GM19099 (cell line): Measurements from ENCODE around the gene UBXN4.

Experiments
- POLR2A ChIP-seq: IDR thresholded peaks from 3 replicates; pipeline ENCODE4 v1.6.1; 2011; ENCODE audit warnings: low read depth; ENCODE audit not compliant: insufficient read length; ENCODE audit errors: extremely low read depth

UBXN4 gene

DNA sequence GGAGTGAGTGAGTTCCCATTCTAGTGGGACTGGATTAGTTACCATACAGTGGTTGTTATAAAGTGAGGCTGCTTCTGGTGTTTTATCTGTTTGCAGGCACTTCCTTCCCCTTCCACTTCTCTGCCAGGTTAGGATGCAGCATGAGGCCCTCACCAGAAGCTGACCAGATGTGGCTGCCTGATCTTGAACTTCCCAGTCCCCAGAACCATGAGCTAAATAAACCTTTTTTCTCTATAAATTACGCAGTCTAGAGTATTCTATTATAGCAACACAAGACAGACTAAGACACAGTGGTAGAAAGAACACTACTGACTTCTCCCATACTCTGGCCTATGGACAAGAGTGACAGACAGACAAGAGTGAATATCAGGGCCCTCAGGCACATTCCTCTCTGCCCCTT lies 81.2 kb downstream of the UBXN4 start:
- TF ChIP-seq POLR2A, result no peak

DNA sequence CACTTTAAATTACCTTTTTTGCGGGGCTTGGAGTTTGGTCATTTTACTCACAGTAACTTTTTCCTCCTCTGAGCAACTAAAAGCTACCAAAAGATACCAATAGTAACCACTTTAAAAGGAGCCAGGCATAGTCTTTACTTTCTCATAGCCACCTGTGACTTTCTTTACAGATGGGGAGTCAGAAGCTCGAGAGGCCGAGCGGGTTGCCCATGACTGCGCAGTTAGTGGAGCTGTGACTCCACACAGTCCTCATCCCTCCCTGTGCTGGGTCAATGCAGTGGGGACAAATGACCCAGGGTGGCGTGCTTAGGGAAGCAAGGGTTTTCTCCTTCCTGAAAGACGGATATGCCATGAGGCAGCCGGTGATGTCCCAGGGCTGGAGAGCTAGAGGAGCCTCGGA lies 83.5 kb downstream of the UBXN4 start:
- no peak for TF ChIP-seq POLR2A

DNA sequence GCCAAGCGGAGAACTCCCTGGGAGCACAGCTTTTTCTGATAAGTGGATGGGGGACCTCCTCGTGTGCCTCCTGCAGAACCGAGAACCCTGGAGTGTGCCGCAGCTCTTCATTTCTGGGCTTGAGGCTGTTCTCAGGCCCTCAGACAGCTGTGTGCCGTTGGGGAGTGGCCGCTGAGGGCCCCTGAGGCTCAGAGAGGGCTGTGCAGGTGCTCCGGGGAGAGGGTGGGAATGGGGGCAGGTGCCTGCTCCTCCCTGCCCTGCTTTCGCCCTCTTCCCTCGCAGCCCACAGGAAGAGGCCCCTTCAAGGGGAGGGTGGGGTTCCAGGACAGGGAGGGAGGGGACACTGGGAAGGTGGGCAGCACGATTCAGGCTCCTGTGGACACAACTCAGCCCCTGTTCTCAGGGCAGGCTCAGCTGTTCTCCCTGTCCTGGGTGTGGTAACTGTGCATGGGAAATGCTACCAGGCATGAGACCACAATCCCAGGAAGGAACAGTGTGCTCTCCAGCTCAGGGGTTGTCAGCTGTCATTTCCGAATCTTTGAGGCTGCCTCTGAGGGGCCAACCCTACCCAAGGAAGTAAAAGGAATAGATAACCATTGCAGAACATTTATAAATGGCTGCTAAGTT lies 84.0 kb downstream of the UBXN4 start:
- TF ChIP-seq POLR2A, result no peak

DNA sequence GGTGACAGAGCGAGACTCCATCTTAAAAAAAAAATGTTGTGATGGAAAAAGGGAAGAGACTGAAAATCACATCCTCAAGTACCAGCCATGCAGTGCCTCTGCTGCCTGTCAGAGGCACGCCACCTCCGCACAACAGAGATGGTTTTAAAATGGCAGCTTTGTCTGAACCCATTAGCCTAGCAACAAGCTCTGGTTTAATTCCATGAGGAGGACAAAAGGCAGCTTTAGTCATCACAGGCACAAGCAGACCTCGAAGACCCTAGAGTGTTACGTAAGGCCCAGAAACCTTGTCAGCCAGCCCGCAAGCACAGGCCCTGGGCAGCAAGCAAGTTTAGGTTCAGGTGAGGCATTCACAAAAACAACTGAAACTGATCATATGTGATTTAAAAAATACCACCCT lies 84.9 kb downstream of the UBXN4 start:
- no peak for TF ChIP-seq POLR2A

DNA sequence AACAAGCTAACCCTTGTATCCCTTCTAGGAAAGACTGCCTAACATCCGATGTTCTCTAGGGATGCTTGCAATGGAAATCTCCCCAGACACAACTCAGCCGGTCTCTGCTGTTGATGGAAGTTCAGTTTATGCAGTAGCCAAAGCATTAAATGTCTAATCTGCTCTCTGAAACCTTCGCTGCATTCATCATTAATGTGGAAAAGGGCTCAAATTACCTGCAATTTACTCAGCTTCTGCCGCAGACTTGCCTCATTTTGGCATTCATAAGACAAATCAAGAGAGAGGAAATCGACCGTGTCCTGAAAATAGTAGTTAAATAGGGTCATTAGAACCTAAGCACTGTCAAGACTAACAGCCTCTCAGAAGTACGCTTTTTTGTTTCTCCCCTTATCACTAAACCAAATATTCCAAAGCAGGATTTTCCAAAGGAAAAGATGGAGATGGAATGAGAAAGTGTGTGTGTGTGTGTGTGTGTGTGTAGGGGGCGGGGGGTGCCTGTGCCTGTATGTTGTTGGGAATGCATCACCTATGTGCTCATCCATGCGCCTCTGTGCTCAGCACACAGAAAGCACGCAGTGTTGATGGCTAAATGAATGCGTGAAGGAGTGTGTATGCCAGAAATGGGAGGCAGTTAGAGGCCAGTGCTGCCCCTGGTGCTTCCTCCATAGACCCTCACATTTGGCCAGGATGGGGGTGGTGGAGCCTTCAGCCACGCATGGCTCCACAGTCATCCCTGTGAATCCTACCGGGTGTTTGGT lies 87.9 kb downstream of the UBXN4 start:
- TF ChIP-seq POLR2A, result no peak

DNA sequence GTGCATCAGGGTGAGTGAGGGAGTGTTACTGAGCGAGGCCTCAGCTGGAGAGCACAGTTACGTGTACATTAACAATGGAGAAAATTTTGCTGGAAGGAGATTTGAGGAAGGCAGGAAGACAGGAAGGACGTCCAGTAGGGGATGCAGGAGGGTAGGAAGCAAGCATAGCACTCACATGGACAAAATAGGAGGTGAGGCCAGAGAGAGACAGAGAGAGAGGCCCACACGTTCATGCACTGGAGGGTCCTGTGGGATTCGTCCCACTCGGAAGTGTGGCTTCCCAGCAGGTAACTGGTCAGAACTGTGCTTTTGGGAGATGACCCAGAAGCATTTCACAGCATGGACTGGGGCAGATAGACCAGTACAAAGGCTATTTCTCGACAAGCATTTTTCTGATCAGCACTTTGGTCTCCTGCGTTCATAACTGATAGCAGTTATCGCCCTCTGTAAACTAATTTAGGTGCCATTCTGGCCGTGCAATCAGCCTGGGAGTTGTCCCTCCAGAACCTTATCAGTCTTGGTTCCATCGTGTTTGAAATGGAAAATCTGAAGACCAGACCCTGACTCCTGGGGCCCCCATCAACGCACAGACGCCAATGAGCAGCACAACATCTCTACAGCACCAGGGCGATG lies 89.6 kb downstream of the UBXN4 start:
- TF ChIP-seq POLR2A, result no peak

DNA sequence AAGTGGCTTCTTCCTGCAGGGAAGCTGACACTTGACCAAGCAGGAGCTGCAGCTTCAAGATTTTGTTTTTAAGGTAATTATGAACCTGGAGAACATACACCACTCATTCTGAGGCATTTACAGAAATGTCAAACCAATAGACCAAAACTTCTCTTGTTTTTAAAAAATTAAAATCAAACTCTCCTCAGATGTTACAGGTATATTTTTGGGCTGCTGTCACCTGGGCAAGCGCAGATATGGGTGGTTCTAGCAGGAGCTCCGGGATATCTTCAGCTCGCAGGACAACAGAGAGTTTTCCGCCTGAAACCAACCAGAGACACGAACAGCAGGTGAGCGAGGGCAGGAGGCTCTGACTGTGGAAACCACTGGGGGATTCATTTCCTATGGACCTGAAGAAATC lies 91.2 kb downstream of the UBXN4 start:
- TF ChIP-seq POLR2A, result no peak
